Panc1 (cell line): ENCODE data around the gene DGKZ. TPM values are rescaled to one million over a fixed set of nuclear protein-coding genes. Genes with fewer than 3 reads are reported as not detected.

Experiments used
- ATAC-seq: fragments of 200-7000 bp; cut with Tn5 transposase; 2 replicates; pipeline ENCODE4 v1.9.1; 2020; ENCODE audit warnings: mild to moderate bottlenecking, moderate library complexity
- BruUV-seq: library from RNA; stranded (reverse); fragments of 400-500 nt; replicated peaks from 2 replicates; lab custom pipeline; 2021; lab: Mats Ljungman, UMichigan
- CTCF ChIA-PET: fragments of 300-600 bp; sonication (Branson Sonifier 250); formaldehyde crosslinking; loops from one replicate; lab custom pipeline; 2022; ENCODE audit warnings: antibody characterized with exemption; lab: Charles Lee
- POLR2A ChIA-PET: fragments of 300-600 bp; sonication (Branson Sonifier 250); formaldehyde crosslinking; loops from one replicate; lab custom pipeline; 2022; ENCODE audit warnings: antibody characterized with exemption; lab: Charles Lee
- DNase-seq: peaks from one replicate; pipeline ENCODE4 v3.0.0-alpha.2; 2010; ENCODE audit warnings: low read depth, low spot score
- H3K27ac ChIP-seq: 2 replicates; pipeline ENCODE4 v1.5.1; 2011; ENCODE audit warnings: mild to moderate bottlenecking, low read length, inconsistent platforms
- H3K27me3 ChIP-seq: fragments of 200-500 bp; sonication (Bioruptor generic); 2 replicates; pipeline ENCODE4 v1.6.0; 2014; ENCODE audit warnings: low read length, inconsistent platforms; ENCODE audit not compliant: control insufficient read depth, insufficient read depth
- H3K36me3 ChIP-seq: fragments of 200-500 bp; sonication (Bioruptor generic); 2 replicates; pipeline ENCODE4 v1.5.1; 2014; ENCODE audit warnings: inconsistent platforms, mild to moderate bottlenecking, low read length, moderate library complexity; ENCODE audit not compliant: control insufficient read depth, insufficient read depth
- H3K4me1 ChIP-seq: 2 replicates; pipeline ENCODE4 v1.5.1; 2011; ENCODE audit warnings: inconsistent platforms, mild to moderate bottlenecking, low read length, moderate library complexity; ENCODE audit not compliant: control insufficient read depth, insufficient read depth
- H3K4me3 ChIP-seq, 2 experiments: 2 replicates each; pipeline ENCODE4 v1.5.1; 2011 to 2012; ENCODE audit warnings: low read depth in 2 of 2, low read length in 2 of 2, mild to moderate bottlenecking in 2 of 2, inconsistent platforms in 1 of 2, moderate library complexity in 1 of 2
- H3K9me3 ChIP-seq: fragments of 200-500 bp; sonication (Bioruptor generic); 2 replicates; pipeline ENCODE4 v1.5.1; 2014; ENCODE audit warnings: low read depth, mild to moderate bottlenecking, inconsistent platforms, low read length, moderate library complexity; ENCODE audit not compliant: control insufficient read depth, insufficient read depth
- CTCF ChIP-seq: fragments of 450-650 bp; IDR thresholded peaks from 2 replicates; pipeline ENCODE4 v1.5.1; 2017; ENCODE audit warnings: mild to moderate bottlenecking
- POLR2AphosphoS5 ChIP-seq: IDR thresholded peaks from 2 replicates; pipeline ENCODE4 v1.6.1; 2012; ENCODE audit warnings: mild to moderate bottlenecking, low read depth, low read length, moderate library complexity
- SIN3A ChIP-seq: IDR thresholded peaks from 2 replicates; pipeline ENCODE4 v1.6.1; 2012; ENCODE audit warnings: low read depth, mild to moderate bottlenecking, low read length, moderate library complexity, borderline replicate concordance; ENCODE audit not compliant: insufficient read depth
- TCF7L2 ChIP-seq: IDR thresholded peaks from 2 replicates; pipeline ENCODE4 v1.6.1; 2011; ENCODE audit warnings: mild to moderate bottlenecking, low read depth, low read length, inconsistent platforms
- in situ Hi-C: cut with HindIII; loops from 2 replicates; pipeline ENCODE4 v1.10.0; 2016; ENCODE audit warnings: low sequenced_read_pairs, low pct_unique_long_range_greater_than_20kb
- intact Hi-C: fragments of 100-400 bp; cut with micrococcal nuclease; formaldehyde crosslinking; loops from one replicate; pipeline ENCODE4 v1.10.0; 2022; ENCODE audit not compliant: unreplicated experiment
- total RNA-seq: library from RNA; stranded (reverse); gene quantifications from one replicate; pipeline ENCODE4 v1.2.1, GENCODE V29; 2021; ENCODE audit not compliant: unreplicated experiment
- TF ChIP-seq, protein P1 (sequence below), 2 experiments: IDR thresholded peaks; 2 replicates each; pipeline ENCODE4 v1.6.1; 2011 to 2012; ENCODE audit warnings: low read depth in 2 of 2, control low read depth in 1 of 2, low read length in 1 of 2, mild to moderate bottlenecking in 1 of 2, moderate library complexity in 1 of 2; ENCODE audit not compliant: insufficient read depth in 1 of 2

The DGKZ gene
- total RNA-seq, 1 experiment from 2014 or later, result 104 TPM

- CTCF ChIA-PET, result no interaction called here
- intact Hi-C loops, result loop anchor here (5.0 kb wide), 1 partner anchor 151 kb away; no protein-coding TSS in a partner anchor
- POLR2A ChIA-PET, result no interaction called here
- no peak overlapping the region for H3K27ac ChIP-seq
- peaks cover 3% of the 10 kb centered on the region; the same call in 1 of the 2 replicates for H3K27me3 ChIP-seq
- H3K4me3 ChIP-seq, result no peak overlapping the region
- in situ Hi-C loops, result no loop called here
- no peaks in the 10 kb centered on the region; the same call in 1 of the 2 replicates for H3K36me3 ChIP-seq
- no peaks in the 10 kb centered on the region for H3K9me3 ChIP-seq
- TF ChIP-seq SIN3A (no peak), TCF7L2 (no peak), CTCF (no peak), POLR2AphosphoS5 (no peak)
- TF ChIP-seq, protein P1, sequence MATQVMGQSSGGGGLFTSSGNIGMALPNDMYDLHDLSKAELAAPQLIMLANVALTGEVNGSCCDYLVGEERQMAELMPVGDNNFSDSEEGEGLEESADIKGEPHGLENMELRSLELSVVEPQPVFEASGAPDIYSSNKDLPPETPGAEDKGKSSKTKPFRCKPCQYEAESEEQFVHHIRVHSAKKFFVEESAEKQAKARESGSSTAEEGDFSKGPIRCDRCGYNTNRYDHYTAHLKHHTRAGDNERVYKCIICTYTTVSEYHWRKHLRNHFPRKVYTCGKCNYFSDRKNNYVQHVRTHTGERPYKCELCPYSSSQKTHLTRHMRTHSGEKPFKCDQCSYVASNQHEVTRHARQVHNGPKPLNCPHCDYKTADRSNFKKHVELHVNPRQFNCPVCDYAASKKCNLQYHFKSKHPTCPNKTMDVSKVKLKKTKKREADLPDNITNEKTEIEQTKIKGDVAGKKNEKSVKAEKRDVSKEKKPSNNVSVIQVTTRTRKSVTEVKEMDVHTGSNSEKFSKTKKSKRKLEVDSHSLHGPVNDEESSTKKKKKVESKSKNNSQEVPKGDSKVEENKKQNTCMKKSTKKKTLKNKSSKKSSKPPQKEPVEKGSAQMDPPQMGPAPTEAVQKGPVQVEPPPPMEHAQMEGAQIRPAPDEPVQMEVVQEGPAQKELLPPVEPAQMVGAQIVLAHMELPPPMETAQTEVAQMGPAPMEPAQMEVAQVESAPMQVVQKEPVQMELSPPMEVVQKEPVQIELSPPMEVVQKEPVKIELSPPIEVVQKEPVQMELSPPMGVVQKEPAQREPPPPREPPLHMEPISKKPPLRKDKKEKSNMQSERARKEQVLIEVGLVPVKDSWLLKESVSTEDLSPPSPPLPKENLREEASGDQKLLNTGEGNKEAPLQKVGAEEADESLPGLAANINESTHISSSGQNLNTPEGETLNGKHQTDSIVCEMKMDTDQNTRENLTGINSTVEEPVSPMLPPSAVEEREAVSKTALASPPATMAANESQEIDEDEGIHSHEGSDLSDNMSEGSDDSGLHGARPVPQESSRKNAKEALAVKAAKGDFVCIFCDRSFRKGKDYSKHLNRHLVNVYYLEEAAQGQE (IDR thresholded peaks at IDR 0.05; ENCODE audit: insufficient read depth in 1 of 2, low read depth in 2 of 2, low read length in 1 of 2), result no peak
- no TSS peak for BruUV-seq
- H3K4me1 ChIP-seq, result peaks cover 20% of the 10 kb centered on the region
- no peak for DNase-seq
- no peak for ATAC-seq
These were observed 39.4 kb downstream of the DGKZ start for GRCh38 chr11:46386674-46387073.

DNA sequence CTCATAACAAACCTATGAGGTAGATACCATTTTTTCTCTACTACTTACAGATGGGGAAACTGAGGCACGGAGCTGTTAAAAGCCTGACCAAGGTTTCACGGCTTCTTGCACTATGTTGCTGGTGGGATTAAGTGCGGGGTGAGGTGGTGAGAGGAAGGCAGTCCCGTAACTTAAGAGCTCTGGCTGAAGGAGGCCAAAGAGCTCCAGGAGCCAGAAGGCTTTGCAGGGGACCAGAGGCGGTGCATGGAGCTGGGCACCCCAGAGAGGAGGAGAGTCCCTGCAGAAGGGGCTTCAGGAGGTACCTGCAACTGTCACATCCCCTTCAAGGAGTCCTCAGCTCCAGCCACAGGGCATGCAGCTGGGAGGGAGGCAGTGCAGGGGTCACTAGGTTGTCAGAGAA is 40.2 kb downstream of the DGKZ start:
- BruUV-seq, result no TSS peak
- CTCF ChIA-PET, result interaction anchor here (0.7 kb wide), 1 partner anchor 144 kb away, joined by 3 read pairs; no protein-coding TSS in a partner anchor
- ATAC-seq, result no peak
- intact Hi-C loops, result loop anchor here (5.0 kb wide), 1 partner anchor 150 kb away; no protein-coding TSS in a partner anchor
- no peak for DNase-seq
- TF ChIP-seq SIN3A (no peak), TCF7L2 (no peak), POLR2AphosphoS5 (no peak), CTCF (no peak)
- TF ChIP-seq, protein P1 (IDR thresholded peaks at IDR 0.05; ENCODE audit: insufficient read depth in 1 of 2, low read depth in 2 of 2, low read length in 1 of 2), result no peak
- in situ Hi-C loops, result no loop called here
- Histone ChIP-seq H3K27ac (no peak overlapping the region), H3K9me3 (no peaks in the 10 kb centered on the region), H3K4me3 (no peak overlapping the region), H3K27me3 (peaks cover 3% of the 10 kb centered on the region; the same call in 1 of the 2 replicates), H3K36me3 (no peaks in the 10 kb centered on the region), H3K4me1 (peaks cover 20% of the 10 kb centered on the region)
- POLR2A ChIA-PET, result interaction anchor here (0.5 kb wide), 1 partner anchor 123 kb away, joined by 5 read pairs; no protein-coding TSS in a partner anchor
